NCI-H1092 treated with DMSO at 0.1 percent for 48 hours (cell line): ENCODE measurements around the gene ALOX15B.

Source experiments
- DNase-seq: peaks from one replicate; lab custom pipeline; 2025; lab: John Stamatoyannopoulos, UW

Gene ALOX15B

DNA sequence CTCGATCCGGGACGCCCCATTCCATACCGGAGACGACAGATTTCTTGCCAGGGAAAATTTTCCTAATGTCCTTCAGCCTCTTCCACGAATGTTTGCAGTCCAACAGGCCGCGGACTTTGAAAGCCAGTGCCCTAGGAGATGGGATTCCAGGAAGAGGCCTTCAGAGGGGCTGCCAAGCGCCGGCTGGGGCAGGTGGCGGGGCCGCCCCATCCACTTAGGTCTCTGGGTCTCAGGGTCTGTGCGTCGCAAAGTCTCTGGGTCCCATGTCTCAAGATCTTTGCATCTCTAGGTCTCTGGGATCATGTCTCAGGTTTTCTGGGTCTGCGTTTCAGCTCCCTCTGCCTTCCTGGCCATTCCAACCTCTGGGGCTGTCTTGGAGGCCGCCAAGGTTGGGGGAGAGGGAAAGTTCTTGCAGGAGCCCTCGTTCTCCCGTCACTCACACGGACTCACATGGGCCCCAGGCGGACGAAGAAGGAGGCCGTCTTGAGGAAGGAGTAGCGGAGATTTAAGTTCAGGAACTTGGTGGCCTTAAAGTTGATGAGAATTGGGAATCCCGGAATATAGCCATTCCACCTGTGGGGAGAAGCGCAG, 41.4 kb downstream of the ALOX15B start:
- peak; percentile 34 for DNase-seq

DNA sequence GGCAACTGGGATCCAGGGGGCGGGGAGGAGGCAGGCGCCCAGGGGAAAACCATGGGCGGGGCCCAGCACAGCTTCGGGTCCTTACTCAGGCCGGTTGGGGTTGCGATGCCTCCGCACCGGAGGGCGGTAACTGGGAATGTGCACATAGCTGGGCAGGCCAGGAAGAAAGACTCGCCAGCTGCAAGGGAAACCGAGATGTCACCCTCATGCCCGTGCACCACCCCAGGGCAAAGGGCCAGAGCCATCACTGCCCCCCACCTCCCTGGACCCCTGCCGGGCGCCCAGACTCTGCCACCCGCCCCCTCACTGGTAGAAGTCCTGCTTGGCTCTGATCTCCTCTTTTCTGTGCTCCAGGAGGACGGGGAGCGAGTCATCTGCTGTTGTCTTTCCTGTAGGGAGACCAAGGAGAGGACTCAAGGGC, 42.0 kb downstream of the ALOX15B start:
- no peak for DNase-seq

DNA sequence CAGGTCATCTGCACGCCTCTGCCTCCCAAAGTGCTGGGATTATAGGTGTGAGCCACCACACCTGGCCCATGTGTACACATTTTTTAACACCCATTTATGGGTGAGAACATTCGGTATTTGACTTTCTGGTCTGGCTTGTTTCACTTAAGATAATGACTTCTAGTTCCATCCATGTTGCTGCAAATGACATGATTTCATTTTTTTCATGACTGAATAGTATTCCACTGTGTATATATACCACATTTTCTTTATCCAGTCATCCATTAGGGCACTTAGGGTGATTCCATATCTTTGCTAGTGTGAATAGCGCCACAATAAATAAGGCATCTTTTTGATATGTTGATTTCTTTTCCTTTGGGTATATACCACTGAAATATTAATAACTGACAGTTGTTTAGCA, 43.0 kb downstream of the ALOX15B start:
- no peak for DNase-seq

DNA sequence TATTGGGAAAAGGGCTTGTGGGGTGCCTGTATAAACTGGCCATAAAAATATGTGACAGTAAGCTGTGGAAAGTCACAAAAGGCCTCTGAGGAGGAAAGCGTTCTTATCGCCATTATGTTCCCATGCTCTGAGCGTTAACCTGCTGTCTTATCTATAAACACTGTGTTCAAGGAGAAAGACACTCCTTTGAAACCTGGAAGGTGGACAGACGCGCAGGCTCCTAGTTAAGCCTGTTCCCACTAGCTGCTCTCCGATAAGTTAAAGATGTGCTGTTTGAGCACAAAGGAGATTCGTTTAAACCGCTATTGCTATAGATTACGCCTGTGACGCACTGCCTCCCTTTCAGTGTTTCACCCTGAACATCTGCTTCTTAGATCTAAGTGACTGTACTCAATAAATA, 43.4 kb downstream of the ALOX15B start:
- DNase-seq, result no peak

DNA sequence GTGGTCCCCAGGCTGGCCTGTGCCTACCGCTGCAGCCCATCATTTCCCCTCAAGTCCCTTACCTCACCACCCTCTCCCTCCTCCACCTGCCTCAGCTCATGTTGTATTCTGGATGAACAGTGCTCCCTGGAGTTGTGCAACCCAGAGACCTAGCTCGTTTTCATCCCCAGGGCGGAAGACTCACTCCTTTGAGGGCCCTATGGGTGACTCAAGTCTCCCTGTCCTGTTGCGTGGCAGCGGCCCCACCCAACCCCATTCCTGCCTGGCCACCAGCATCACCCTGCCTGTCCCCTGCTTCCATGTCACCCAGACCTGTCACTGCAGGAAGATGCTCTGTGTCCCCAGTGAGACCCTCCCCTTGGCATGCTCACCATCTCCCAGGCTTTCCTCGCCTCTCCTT, 45.4 kb downstream of the ALOX15B start:
- DNase-seq, result no peak

DNA sequence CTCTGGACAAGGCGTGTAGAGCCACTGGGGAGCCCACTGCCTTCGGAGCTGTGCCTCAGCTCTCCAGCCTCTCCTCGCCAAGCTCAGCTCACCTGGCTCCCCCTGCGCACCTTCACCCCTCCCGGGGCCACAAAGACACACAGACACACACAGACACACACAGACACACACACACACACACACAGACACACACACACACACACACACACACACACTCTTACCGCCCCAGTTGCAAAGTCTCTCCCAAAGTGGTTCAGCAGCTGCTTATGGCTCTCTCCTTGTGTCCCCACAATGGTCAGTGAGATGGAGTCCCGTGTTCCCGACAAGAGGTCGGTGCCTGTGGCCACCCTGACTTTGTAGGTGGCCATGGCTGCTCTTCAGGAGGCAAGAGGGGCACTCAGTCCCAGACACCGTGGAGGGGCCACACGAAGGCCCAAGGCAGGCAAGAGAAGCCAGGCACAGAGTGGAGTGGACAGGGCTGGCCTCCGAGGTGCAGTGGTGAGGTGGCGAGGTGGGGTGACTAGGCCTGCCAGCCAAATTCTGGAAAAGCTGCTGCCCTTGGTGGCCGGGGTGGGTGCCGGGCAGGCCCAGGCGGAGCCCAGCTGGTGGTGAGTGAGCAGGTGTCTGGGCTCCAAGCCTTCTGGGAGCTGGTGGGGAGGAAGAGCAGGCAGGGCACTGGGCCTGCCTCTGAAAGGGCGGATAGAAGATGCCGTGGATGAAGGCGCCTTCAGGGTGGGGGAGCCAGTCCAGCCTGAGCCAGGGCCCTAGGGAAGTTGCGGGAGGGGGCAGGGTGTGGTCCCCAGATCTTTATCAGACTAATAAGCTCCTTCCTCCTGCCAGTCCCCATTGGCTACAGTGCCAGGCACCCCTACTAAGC, 48.5 kb downstream of the ALOX15B start, which contains the start of gene ALOX12B:
Gene ALOX12B (minus strand): TSS at position 642 of the 877 bp plus-strand sequence. CDS start 274 bp downstream, at position 368.
- DNase-seq, result no peak

DNA sequence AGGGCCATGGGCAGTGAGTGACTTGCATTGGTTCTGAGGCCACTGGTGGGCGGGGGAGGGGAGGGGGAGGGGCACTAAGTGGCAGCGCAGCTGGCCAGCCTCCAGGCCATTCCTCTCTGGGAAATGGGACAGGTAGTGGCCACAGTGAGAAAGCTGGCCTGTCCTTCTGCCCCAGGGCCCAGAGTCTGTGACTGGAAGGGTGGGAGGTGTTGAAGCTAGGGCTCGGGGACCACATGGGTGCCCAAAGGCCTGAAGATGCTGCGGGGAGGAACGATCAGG, 49.0 kb downstream of the ALOX15B start:
- DNase-seq, result no peak

DNA sequence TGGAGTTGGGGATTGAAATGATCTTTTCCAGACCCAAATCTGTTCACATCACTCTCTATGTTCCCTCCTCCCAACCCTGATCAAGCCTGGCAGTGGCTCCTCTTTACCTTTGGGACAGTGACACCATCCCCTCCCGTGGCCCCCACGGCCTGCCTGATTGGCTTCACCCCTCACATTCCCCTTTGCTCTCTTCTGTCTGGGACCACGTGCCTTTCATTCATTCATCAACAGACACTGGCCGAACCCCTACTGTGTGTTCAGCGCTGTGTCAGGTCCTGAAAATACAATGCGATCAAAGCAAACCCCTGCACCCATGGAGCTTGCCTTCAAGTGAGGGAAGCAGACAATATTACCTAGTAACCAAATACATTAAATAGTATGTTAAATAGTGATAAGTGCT, 50.9 kb downstream of the ALOX15B start:
- no peak for DNase-seq

DNA sequence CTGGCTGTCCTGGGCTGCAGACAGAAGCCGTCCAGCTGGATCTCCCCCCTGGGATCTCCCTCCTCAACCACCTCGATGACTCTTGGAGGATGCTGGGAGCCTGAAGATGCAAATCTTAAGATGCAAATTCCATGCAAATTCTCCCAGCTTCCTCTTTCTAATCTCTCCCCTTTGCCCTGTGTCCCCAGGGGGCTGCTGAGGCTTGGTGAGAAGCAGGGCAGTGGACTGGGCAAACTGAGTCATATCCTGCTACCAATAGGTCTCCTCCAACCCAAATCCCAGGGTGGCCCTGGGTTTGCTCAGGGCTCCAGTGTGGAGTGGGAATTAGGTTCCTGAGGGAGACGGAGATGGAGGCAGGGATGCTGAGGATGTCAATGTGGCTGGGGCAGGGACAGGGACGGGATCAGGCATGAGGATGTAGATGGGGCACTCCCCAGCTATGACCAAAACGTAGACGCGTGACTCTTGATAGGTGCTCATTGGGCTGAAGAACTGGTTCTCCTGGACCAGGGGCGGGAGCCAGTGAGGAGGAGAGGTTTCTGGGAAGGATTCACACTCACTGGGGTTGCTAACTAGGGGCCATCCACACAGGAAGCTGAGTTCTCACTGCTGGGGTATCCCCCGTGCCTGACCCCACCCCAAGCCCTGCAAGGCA, 52.3 kb downstream of the ALOX15B start:
- DNase-seq, result no peak

DNA sequence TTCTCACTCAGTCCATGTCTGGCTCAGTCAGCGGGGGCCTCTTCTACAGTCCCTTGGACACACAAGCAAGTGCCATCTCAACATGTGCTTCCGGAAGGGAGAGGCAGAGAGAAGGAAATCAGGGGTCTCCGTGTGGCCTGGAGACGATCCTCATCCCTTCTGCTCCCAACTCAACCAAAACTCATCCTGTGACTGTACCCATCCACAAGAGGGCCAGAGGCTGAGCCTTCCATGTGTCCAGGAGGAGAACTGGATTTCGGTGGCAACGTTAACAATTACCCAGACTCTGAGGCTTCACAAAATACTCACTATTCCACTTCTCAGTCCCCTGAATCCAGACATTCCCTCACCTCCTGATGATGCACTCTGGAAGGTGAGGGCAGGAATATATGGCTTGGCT, 56.5 kb downstream of the ALOX15B start:
- no peak for DNase-seq

DNA sequence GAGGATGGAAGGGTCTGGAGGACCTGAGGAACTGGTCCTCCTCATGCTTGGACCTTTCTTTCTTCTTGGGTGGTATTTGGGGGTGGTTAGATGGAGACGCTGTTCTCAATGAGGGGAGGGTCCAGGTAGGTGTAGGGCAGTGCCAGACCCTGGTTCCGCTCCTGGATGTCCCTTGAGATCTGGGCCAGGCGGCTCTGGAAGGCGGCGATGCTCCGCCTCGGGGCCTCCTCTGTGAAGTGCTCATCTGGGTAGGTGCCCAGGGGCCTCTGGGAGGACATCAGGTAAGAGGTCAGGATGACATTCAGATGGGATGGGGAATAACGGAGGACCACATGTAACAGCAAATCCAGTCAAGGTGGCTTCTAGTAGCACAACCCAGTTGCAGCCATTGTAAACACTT, 57.7 kb downstream of the ALOX15B start:
- DNase-seq, result no peak
